Measurements from ENCODE around the gene SLC2A9. TPM values are rescaled to one million over a fixed set of nuclear protein-coding genes. Genes with fewer than 3 reads are reported as not detected.

SLC2A9 gene
- total RNA-seq, 1 donor from 2014 or later: 3.1 TPM

DNA sequence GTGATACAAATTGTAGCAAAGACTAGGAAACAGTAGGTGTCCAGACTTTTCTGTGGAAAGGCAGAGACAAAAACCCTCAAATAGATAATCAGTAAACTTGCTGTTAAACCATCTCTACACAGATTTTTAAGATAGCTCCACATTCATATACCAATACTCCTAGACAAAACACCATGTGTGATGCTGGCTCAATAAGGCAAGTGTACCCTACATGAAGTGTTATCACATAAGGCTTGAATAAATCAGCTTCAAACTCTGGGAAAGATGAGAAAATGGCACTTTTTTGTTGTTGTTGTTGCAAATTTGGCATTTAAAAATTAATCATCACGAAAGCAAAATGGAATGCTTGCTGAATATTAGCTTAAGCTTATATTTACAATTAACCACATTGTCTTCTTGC, 194.7 kb downstream of the SLC2A9 start:
- Mint-ChIP-seq H3K4me3 (ENCODE audit: low read depth) (no peak overlapping the region), H3K36me3 (ENCODE audit: insufficient read depth) (no peaks in the 10 kb centered on the region), H3K27me3 (no peaks in the 10 kb centered on the region), H3K4me1 (ENCODE audit: low read depth) (no peaks in the 10 kb centered on the region), H3K9me3 (ENCODE audit: low read depth) (no peaks in the 10 kb centered on the region), H3K27ac (no peak overlapping the region)
- TF ChIP-seq, protein P1, sequence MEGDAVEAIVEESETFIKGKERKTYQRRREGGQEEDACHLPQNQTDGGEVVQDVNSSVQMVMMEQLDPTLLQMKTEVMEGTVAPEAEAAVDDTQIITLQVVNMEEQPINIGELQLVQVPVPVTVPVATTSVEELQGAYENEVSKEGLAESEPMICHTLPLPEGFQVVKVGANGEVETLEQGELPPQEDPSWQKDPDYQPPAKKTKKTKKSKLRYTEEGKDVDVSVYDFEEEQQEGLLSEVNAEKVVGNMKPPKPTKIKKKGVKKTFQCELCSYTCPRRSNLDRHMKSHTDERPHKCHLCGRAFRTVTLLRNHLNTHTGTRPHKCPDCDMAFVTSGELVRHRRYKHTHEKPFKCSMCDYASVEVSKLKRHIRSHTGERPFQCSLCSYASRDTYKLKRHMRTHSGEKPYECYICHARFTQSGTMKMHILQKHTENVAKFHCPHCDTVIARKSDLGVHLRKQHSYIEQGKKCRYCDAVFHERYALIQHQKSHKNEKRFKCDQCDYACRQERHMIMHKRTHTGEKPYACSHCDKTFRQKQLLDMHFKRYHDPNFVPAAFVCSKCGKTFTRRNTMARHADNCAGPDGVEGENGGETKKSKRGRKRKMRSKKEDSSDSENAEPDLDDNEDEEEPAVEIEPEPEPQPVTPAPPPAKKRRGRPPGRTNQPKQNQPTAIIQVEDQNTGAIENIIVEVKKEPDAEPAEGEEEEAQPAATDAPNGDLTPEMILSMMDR (IDR thresholded peaks at IDR 0.05; ENCODE audit: unreplicated experiment): no peak
- no peak for DNase-seq (ENCODE audit: low spot score, unreplicated experiment)

DNA sequence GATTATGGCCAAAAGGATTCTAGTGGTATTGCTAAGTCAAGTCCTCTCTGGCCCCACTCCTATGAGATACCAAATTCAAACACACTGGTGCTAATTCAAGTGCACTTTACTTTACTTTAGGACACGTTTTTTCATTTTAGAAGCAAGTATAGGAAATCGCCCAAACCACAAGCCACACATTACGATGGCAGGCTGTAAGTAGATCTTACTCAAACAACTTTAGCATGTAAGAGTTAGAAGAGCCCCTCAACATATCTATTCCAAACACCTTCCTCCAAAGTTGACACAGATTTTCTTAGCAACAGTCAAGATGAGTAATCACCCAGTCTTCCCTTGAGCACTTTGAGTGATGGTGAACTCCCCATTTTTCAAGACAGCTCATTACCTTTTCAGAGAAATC, 196.2 kb downstream of the SLC2A9 start:
- Mint-ChIP-seq H3K36me3 (ENCODE audit: insufficient read depth) (no peaks in the 10 kb centered on the region), H3K4me3 (ENCODE audit: low read depth) (no peak overlapping the region), H3K9me3 (ENCODE audit: low read depth) (no peaks in the 10 kb centered on the region), H3K27ac (no peak overlapping the region), H3K4me1 (ENCODE audit: low read depth) (no peaks in the 10 kb centered on the region), H3K27me3 (no peaks in the 10 kb centered on the region)
- no peak for DNase-seq (ENCODE audit: low spot score, unreplicated experiment)
- TF ChIP-seq, protein P1 (IDR thresholded peaks at IDR 0.05; ENCODE audit: unreplicated experiment): no peak

DNA sequence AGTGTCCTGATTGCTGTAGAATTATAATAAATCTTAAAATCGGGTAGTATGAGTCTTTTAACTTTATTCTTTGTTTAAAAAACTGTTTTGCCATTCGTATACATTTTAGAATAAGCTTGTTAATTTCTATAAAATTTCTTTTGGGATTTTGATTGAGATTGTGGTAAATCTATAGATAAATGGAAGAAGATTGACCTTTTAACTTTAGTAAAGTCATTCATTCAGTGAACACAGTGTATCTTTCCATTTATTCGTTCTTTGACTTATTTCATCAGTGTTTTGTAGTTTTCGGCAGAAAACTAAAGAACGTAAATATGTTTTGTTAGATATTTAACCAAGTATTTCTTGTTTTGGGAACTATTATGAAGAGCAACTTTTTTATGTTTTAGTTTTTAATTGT, 201.0 kb downstream of the SLC2A9 start:
- Mint-ChIP-seq H3K4me3 (ENCODE audit: low read depth) (no peak overlapping the region), H3K27me3 (no peaks in the 10 kb centered on the region), H3K9me3 (ENCODE audit: low read depth) (peaks cover 3% of the 10 kb centered on the region), H3K36me3 (ENCODE audit: insufficient read depth) (no peaks in the 10 kb centered on the region), H3K4me1 (ENCODE audit: low read depth) (no peaks in the 10 kb centered on the region), H3K27ac (no peak overlapping the region)
- DNase-seq (ENCODE audit: low spot score, unreplicated experiment): no peak
- TF ChIP-seq, protein P1 (IDR thresholded peaks at IDR 0.05; ENCODE audit: unreplicated experiment): no peak

DNA sequence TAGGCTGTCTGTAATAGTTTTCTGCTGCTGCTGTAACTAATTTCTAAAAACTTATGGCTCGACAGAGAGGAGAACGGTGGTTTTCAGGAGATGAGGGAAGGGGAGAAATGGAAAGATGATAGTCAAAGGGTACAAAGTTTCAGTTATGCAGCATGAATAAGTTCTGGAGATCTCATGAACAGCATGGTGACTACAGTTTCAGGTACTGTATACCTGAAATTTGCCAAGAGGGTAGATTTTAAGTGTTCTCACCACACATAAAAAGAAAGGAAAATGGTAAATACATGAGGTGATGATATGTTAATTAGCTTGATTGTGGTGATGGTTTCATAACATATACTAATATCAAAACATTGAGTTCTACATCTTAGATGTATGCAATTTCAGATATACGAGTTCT, 205.0 kb downstream of the SLC2A9 start:
- TF ChIP-seq, protein P1 (IDR thresholded peaks at IDR 0.05; ENCODE audit: unreplicated experiment): no peak
- Mint-ChIP-seq H3K27me3 (peaks cover 3% of the 10 kb centered on the region), H3K4me3 (ENCODE audit: low read depth) (no peak overlapping the region), H3K36me3 (ENCODE audit: insufficient read depth) (no peaks in the 10 kb centered on the region), H3K27ac (no peak overlapping the region), H3K4me1 (ENCODE audit: low read depth) (no peaks in the 10 kb centered on the region), H3K9me3 (ENCODE audit: low read depth) (peaks cover 3% of the 10 kb centered on the region)
- no peak for DNase-seq (ENCODE audit: low spot score, unreplicated experiment)

DNA sequence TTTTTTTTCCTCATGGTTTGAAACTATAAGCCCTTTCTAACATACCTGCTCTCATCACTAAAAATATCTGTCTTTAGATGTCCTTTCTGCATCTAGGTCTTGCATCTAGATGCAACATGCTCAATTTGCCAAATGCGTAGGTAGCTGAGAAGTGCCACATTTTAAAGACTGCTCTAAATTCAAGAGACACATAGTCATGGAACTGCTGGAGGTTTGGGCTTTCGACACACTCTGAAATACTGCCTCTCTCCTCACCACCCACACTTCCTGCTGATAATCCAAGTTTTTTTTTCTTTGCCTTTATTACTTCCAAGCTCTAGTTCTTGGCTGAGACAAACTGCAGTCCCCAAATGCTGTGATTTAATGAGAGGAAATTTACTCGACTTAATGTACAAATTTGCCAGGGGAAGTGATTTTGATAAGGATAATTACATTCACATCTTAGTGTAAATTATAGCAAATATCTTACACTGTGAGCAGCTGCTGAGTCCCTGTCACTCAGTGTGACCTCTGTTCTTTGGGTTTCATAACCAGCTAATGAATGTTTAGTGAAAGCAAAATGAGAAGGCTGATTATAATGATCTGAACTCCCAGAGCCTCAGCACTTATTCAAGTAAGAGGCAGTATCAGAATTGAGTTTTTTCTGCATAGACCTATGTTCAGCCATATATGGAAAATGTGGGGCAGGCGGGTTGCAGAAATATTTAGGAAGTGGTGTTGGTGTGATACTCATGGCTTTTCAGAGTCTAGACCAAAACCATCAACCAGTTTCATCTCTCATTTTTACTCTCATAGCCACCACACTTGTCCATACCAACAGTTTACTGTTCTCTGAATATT, 208.6 kb downstream of the SLC2A9 start:
- H3K27me3 Mint-ChIP-seq: peaks cover 3% of the 10 kb centered on the region
- no peaks in the 10 kb centered on the region for H3K9me3 Mint-ChIP-seq (ENCODE audit: low read depth)
- H3K4me3 Mint-ChIP-seq (ENCODE audit: low read depth): no peak overlapping the region
- DNase-seq (ENCODE audit: low spot score, unreplicated experiment): no peak
- H3K4me1 Mint-ChIP-seq (ENCODE audit: low read depth): no peaks in the 10 kb centered on the region
- H3K27ac Mint-ChIP-seq: no peak overlapping the region
- no peaks in the 10 kb centered on the region for H3K36me3 Mint-ChIP-seq (ENCODE audit: insufficient read depth)
- TF ChIP-seq, protein P1 (IDR thresholded peaks at IDR 0.05; ENCODE audit: unreplicated experiment): no peak

Measured in progenitor cell of endocrine pancreas (in vitro differentiated cells).